T47D (cell line): Measurements from ENCODE around the gene APOL4.

Experiments used
- DNase-seq, 2 experiments: peaks; one replicate each; pipeline versions ENCODE4 v3.0.0 to v3.0.0-alpha.2; 2011 to 2012; ENCODE audit warnings: low read depth in 1 of 2, low spot score in 1 of 2
- JUND ChIP-seq: IDR thresholded peaks from 2 replicates; pipeline ENCODE4 v1.6.1; 2012; ENCODE audit warnings: low read depth
- in situ Hi-C: cut with HindIII; loops from 2 replicates; pipeline ENCODE4 v1.10.0; 2016; ENCODE audit warnings: low sequenced_read_pairs, low pct_unique_long_range_greater_than_20kb

Gene APOL4

DNA sequence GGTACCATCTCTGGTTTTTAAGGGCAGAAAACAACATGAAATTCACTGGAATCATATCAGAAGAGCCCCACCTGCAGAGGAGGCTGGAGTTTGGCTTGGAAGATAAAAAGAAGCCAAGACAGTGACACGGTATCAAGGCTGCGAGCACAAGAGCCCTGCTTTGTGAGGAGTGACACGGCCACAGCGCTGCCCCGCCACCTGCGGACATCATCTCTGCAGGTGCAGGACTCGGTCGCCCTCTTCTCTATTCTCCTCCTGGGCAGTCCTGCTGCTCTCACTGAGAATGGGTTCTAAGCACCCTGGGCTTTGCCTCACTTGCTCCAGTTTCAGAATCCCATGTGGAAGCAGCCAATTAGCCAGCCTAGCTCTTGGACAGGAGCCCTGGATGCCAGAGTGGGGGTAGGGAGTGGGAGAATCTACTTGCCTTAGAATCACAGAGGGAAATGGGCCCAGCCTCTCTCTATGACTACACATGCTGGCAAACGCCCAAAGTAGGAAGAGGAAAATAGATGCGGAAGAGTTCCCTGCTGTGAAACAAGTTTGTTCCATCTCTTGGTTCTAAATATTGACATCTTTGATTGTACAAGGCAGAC, 17.1 kb downstream of the APOL4 start:
- DNase-seq: no peak
- in situ Hi-C loops: no loop called here
- TF ChIP-seq JUND: no peak

DNA sequence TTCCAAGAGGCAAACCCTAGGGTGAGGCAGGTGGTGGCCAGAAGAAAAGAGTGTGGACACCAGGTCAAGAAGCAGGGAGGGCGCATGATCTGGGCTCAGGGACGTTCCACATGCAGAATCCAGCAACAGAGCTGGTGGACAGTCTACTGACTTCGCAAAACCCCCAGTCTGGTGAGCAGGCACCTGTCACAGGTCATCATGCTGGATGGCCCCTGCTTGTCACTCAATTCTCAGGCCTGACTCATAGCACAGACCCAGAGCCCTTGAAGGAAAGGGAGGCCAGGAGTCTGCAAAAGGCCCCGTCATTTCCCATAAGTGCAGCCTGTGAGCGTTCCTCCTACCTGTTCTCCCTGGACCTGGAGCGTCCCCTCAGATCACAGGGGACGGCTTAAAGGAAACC, 18.2 kb downstream of the APOL4 start:
- TF ChIP-seq JUND: no peak
- in situ Hi-C loops: no loop called here
- no peak for DNase-seq

- DNase-seq: no peak
- in situ Hi-C loops: no loop called here
- TF ChIP-seq JUND: no peak
Measured at GRCh38 chr22:36182857-36183256, 18.8 kb downstream of the APOL4 start.

DNA sequence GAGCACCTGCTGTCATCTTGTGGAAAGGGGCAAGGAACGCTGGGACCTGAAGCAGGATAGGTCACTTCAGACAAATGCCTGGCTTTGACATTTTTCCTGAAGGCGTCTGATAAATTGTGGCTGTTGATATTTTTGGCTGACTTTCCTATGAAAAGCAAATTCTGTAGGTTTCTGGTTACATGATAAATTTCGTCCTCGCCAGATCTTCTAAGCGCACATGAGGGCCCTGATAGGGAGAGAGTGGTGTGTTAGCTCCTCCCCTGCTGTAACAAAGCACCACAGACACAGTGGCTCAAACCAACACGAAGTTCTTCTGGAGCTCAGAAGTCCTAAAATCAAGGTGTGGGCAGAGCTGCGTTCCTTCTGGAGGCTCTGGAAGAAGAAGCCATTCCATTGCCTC, 19.6 kb downstream of the APOL4 start:
- DNase-seq: no peak
- in situ Hi-C loops: no loop called here
- TF ChIP-seq JUND: no peak

DNA sequence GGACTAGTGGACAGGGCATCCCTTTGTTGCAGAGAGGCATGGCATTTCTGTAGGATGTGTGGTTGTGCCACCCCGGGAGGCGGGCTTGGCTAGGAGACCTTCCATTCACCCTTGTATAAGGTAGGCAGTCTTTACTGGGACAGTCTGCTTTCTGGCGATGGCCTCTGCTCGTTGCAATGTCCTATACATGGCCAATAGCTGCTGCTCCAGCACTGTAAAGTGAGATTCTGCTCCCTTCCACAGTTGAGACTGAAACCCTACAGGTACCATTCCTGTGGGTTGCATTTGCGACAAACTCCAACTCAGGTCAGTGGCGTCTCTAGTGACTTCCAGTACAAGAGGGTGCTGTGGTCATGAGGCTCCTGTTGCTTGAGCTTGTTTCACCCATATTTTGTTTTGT, 20.7 kb downstream of the APOL4 start:
- DNase-seq: no peak
- no peak for TF ChIP-seq JUND
- in situ Hi-C loops: no loop called here

- TF ChIP-seq JUND: no peak
Measured at GRCh38 chr22:36180038-36180880, 21.4 kb downstream of the APOL4 start.

DNA sequence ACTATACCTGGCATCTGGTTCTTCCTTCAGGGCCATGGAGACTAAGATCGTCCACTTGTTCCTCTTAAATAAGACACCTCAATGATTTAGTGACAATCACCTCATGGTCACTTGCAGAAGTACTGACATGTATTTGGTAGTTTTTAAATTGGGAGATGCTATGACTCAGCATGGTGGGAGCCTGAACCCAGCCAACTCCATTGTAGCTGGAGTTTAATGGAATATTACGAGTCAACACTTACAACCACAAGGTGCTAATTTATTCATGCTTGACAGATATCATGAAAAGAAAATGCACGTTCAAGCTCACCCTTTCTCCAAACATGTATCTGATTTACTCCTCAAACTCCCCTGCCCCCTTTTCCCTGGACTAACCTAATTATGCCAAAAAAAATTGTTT, 24.4 kb downstream of the APOL4 start:
- no peak for DNase-seq
- no peak for TF ChIP-seq JUND
- in situ Hi-C loops: no loop called here

More at GRCh38 chr22:36180038-36180880, 21.4 kb downstream of the APOL4 start:
- peak; percentile 9 to 51 for DNase-seq
- in situ Hi-C loops: no loop called here

DNA sequence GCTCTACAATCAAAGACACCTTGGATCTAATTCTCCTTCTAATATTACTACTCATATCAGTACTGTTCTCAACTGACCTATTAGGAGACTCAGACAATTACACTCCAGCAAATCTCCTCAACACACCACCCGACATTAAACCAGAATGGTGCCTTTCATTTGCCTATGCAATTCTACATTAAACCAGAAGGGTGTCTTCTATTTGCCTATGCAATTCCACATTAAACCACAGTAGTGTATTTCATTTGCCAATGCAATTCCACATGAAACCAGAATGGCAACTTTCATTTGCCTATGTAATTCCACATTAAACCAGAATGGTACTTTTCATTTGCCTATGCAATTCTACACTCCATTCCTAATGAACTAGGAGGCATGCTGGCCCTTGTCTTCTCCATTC, 25.7 kb downstream of the APOL4 start:
- in situ Hi-C loops: no loop called here
- DNase-seq: peak in 1 of 2 experiments; percentile 22
- no peak for TF ChIP-seq JUND

GRCh38 chr22:36171941-36172340, 29.7 kb downstream of the APOL4 start:
- in situ Hi-C loops: no loop called here

DNA sequence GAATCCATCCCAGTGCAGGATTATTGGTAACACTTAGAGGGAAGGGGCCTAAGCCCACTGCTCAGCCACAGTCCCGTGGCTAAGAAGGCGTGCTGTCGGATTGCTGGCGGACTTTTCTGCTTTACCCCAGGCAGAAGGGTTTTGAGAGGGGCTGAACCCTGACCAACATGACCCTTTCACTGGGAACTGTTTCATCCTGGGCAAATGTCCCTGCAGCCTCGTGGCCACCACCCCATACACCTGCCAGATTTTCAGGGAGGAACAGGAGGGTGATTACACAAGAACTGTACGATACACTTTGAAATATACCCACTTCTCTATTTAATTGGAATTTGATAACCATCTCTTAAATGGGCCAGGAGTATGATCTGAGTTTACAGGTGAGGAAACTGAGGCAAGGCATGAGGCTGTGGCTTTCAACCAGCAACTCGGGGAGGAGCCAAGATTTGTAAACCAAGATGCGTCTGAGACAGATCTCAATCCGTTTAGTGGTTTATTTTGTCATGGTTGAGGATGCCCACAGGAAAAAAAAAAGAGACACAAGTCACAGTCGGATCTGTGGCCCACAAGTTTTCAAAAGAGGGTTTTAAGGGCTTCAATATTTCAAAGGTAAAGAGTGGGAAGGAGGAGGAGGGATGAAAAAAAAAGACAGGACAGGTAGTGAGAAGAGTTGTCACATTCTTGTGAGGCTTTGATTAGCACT, 34.9 kb downstream of the APOL4 start:
- no peak for DNase-seq
- in situ Hi-C loops: no loop called here
- TF ChIP-seq JUND: no peak

More at GRCh38 chr22:36171941-36172340, 29.7 kb downstream of the APOL4 start:
- TF ChIP-seq JUND: no peak
- no peak for DNase-seq

- in situ Hi-C loops: no loop called here
- DNase-seq: no peak
- no peak for TF ChIP-seq JUND
Measured at GRCh38 chr22:36166086-36166485, 35.5 kb downstream of the APOL4 start.

- in situ Hi-C loops: no loop called here
Measured at GRCh38 chr22:36165141-36165540, 36.5 kb downstream of the APOL4 start.

DNA sequence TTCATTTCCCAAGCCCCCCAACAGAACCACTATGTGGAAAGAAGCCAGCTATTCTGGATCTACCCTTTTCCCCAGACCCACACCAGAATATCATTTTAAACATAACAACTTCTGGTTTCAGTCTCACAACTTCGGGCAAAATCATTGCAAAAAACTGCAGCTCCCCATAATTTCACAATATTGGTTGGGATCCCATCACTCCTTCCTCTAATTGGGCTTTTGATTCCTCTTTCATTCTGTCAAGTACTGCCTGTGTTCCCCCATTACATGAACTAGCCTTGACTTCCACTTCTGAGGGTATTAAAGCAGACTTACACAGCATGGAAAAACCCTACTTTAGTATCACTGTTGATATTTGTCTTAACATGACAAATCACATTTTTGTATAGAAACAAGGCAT, 37.0 kb downstream of the APOL4 start:
- in situ Hi-C loops: no loop called here
- no peak for TF ChIP-seq JUND
- DNase-seq: no peak

More at GRCh38 chr22:36165141-36165540, 36.5 kb downstream of the APOL4 start:
- TF ChIP-seq JUND: no peak
- no peak for DNase-seq
